H1 (cell line): ENCODE measurements around the gene ZFP90. TPM values are rescaled to one million over a fixed set of nuclear protein-coding genes. Genes with fewer than 3 reads are reported as not detected.

Source experiments
- CTCF ChIA-PET: fragments of 300-600 bp; sonication (Branson Sonifier 250); formaldehyde crosslinking; loops from one replicate; lab custom pipeline; 2021; ENCODE audit not compliant: partially characterized antibody; lab: Charles Lee
- POLR2A ChIA-PET: fragments of 300-600 bp; sonication (Branson Sonifier 250); formaldehyde crosslinking; loops from one replicate; lab custom pipeline; 2021; ENCODE audit warnings: inconsistent platforms; ENCODE audit not compliant: partially characterized antibody; lab: Charles Lee
- DNase-seq, 2 experiments: peaks; one replicate each; pipeline versions ENCODE4 v3.0.0 to v3.0.0-alpha.2; 2010 to 2022; ENCODE audit warnings: low spot score in 2 of 2, low read depth in 1 of 2, mixed read lengths in 1 of 2
- FAIRE-seq: peaks from 2 replicates; lab custom pipeline; 2011; peaks lifted over from hg19 to GRCh38; lab: Jason Lieb, UNC
- H2AFZ ChIP-seq: 2 replicates; pipeline ENCODE4 v1.8.1; 2012; ENCODE audit warnings: low read length, inconsistent platforms
- H2AK5ac ChIP-seq: 2 replicates; pipeline ENCODE4 v1.6.1; 2013; ENCODE audit warnings: low read depth, low read length
- H2BK120ac ChIP-seq: replicated peaks from 2 replicates; pipeline ENCODE3; 2013; ENCODE audit warnings: low read depth, low read length, inconsistent platforms
- H2BK12ac ChIP-seq: 2 replicates; pipeline ENCODE4 v1.6.1; 2013; ENCODE audit warnings: low read depth, low read length
- H2BK15ac ChIP-seq: 2 replicates; pipeline ENCODE4 v1.6.1; 2013; ENCODE audit warnings: low read length
- H2BK20ac ChIP-seq: 2 replicates; pipeline ENCODE4 v1.6.1; 2013; ENCODE audit warnings: low read length
- H2BK5ac ChIP-seq: 2 replicates; pipeline ENCODE4 v1.6.1; 2013; ENCODE audit warnings: low read depth, low read length
- H3K14ac ChIP-seq: 2 replicates; pipeline ENCODE4 v1.6.1; 2013; ENCODE audit warnings: inconsistent platforms; ENCODE audit not compliant: insufficient read length
- H3K18ac ChIP-seq: 2 replicates; pipeline ENCODE4 v1.6.1; 2013; ENCODE audit warnings: low read length; ENCODE audit errors: extremely low read depth
- H3K23ac ChIP-seq: 2 replicates; pipeline ENCODE4 v1.6.1; 2013; ENCODE audit warnings: inconsistent platforms; ENCODE audit not compliant: insufficient read length
- H3K23me2 ChIP-seq: 2 replicates; pipeline ENCODE4 v1.6.1; 2013; ENCODE audit warnings: low read depth, low read length
- H3K27ac ChIP-seq: 2 replicates; pipeline ENCODE4 v1.6.1; 2011; ENCODE audit warnings: low read depth, low read length, inconsistent platforms
- H3K27me3 ChIP-seq, 4 experiments: replicated peaks in 1 of 4; 1 replicate in 1 of 4; 2 replicates in 3 of 4; pipeline versions ENCODE4 v1.6.1 to v1.8.1; 2011 to 2013; ENCODE audit warnings: low read length in 3 of 4, mild to moderate bottlenecking in 3 of 4, inconsistent platforms in 2 of 4, mixed read lengths in 2 of 4, moderate library complexity in 1 of 4; ENCODE audit not compliant: control insufficient read depth in 3 of 4, insufficient read depth in 3 of 4; ENCODE audit errors: extremely low read depth in 1 of 4
- H3K36me3 ChIP-seq, 4 experiments: 2 replicates each; pipeline versions ENCODE4 v1.6.1 to v1.8.1; 2011 to 2013; ENCODE audit warnings: mild to moderate bottlenecking in 4 of 4, low read length in 3 of 4, moderate library complexity in 2 of 4, control low read depth in 1 of 4, inconsistent platforms in 1 of 4; ENCODE audit not compliant: insufficient read depth in 4 of 4, control insufficient read depth in 2 of 4
- H3K4ac ChIP-seq: replicated peaks from 2 replicates; pipeline ENCODE3; 2013; ENCODE audit warnings: low read length, low read depth, mixed read lengths, inconsistent platforms; ENCODE audit not compliant: insufficient read length
- H3K4me1 ChIP-seq, 4 experiments: replicated peaks in 1 of 4; 1 replicate in 1 of 4; 2 replicates in 3 of 4; pipeline versions ENCODE4 v1.6.1 to v1.8.1; 2011 to 2013; ENCODE audit warnings: low read length in 3 of 4, inconsistent platforms in 2 of 4, mixed read lengths in 1 of 4; ENCODE audit not compliant: insufficient read depth in 4 of 4, control insufficient read depth in 3 of 4
- H3K4me2 ChIP-seq, 2 experiments: 2 replicates each; pipeline versions ENCODE4 v1.6.1 to v1.8.1; 2011 to 2013; ENCODE audit warnings: low read depth in 2 of 2, low read length in 2 of 2, control low read depth in 1 of 2, inconsistent platforms in 1 of 2, mild to moderate bottlenecking in 1 of 2; ENCODE audit not compliant: insufficient read depth in 1 of 2
- H3K4me3 ChIP-seq, 4 experiments: fragments of 200-600, 300-600 bp in 1 of 4; sonication (generic), shearing (Covaris generic), sonication (Bioruptor Twin) in 1 of 4; 2 replicates each; pipeline versions ENCODE4 v1.5.1 to v1.8.1; 2011 to 2016; ENCODE audit warnings: low read length in 4 of 4, low read depth in 3 of 4, control low read depth in 2 of 4, inconsistent platforms in 2 of 4, mild to moderate bottlenecking in 2 of 4, mixed read lengths in 1 of 4, moderate library complexity in 1 of 4; ENCODE audit not compliant: insufficient read depth in 2 of 4; ENCODE audit errors: extremely low read depth in 1 of 4
- H3K56ac ChIP-seq: replicated peaks from 2 replicates; pipeline ENCODE3; 2013; ENCODE audit warnings: low read depth, mild to moderate bottlenecking, mixed read lengths, low read length, inconsistent platforms; ENCODE audit not compliant: insufficient read length
- H3K79me1 ChIP-seq: 2 replicates; pipeline ENCODE4 v1.6.1; 2013; ENCODE audit warnings: low read depth, low read length, control low read depth
- H3K79me2 ChIP-seq, 2 experiments: 2 replicates each; pipeline versions ENCODE4 v1.6.1 to v1.8.1; 2012 to 2013; ENCODE audit warnings: low read length in 2 of 2, mild to moderate bottlenecking in 2 of 2, inconsistent platforms in 1 of 2; ENCODE audit not compliant: insufficient read depth in 2 of 2, control insufficient read depth in 1 of 2
- H3K9ac ChIP-seq, 4 experiments: replicated peaks in 1 of 4; 1 replicate in 1 of 4; 2 replicates in 3 of 4; pipeline versions ENCODE4 v1.6.1 to v1.8.1; 2011 to 2013; ENCODE audit warnings: low read depth in 3 of 4, low read length in 3 of 4, control low read depth in 2 of 4, mild to moderate bottlenecking in 2 of 4, moderate library complexity in 2 of 4, inconsistent platforms in 1 of 4; ENCODE audit errors: extremely low read depth in 1 of 4
- H3K9me3 ChIP-seq, 2 experiments: 2 replicates each; pipeline versions ENCODE4 v1.6.1 to v1.8.1; 2012 to 2013; ENCODE audit warnings: mild to moderate bottlenecking in 2 of 2, moderate library complexity in 2 of 2, control low read depth in 1 of 2, inconsistent platforms in 1 of 2, low read depth in 1 of 2, low read length in 1 of 2, mixed read lengths in 1 of 2; ENCODE audit not compliant: insufficient read depth in 2 of 2
- H4K20me1 ChIP-seq, 2 experiments: replicated peaks in 1 of 2; 2 replicates each; pipeline versions ENCODE3 to v1.8.1; 2011 to 2013; ENCODE audit warnings: inconsistent platforms in 2 of 2, low read length in 2 of 2, mild to moderate bottlenecking in 1 of 2; ENCODE audit not compliant: insufficient read depth in 2 of 2, control insufficient read depth in 1 of 2
- H4K5ac ChIP-seq: 2 replicates; pipeline ENCODE4 v1.6.1; 2013; ENCODE audit warnings: low read length, low read depth, mixed read lengths, inconsistent platforms; ENCODE audit not compliant: insufficient read length
- H4K8ac ChIP-seq: 2 replicates; pipeline ENCODE4 v1.8.0; 2013; ENCODE audit warnings: mild to moderate bottlenecking, moderate library complexity, low read length, inconsistent platforms; ENCODE audit not compliant: insufficient read depth; ENCODE audit errors: extremely low read depth
- H4K91ac ChIP-seq: replicated peaks from 2 replicates; pipeline ENCODE3; 2013; ENCODE audit warnings: low read length, mixed read lengths, inconsistent platforms; ENCODE audit not compliant: insufficient read length
- BCL11A ChIP-seq, 2 experiments: IDR thresholded peaks; one replicate each; pipeline ENCODE4 v1.6.1; 2011; ENCODE audit warnings: low read depth in 2 of 2, low read length in 2 of 2, mild to moderate bottlenecking in 2 of 2
- CEBPB ChIP-seq: IDR thresholded peaks from 2 replicates; pipeline ENCODE4 v1.6.1; 2012; ENCODE audit warnings: low read depth, low read length
- CHD1 ChIP-seq: IDR thresholded peaks from 2 replicates; pipeline ENCODE4 v1.6.1; 2012; ENCODE audit warnings: low read depth, low read length, improper control_type of control experiment
- EZH2 ChIP-seq: fragments of 200-600 bp; sonication (generic); IDR thresholded peaks from 2 replicates; pipeline ENCODE4 v1.7.1; 2012; ENCODE audit warnings: low read depth, mild to moderate bottlenecking, moderate library complexity, low read length, inconsistent platforms; ENCODE audit not compliant: severe bottlenecking
- GABPA ChIP-seq: IDR thresholded peaks from 2 replicates; pipeline ENCODE4 v1.6.1; 2011; ENCODE audit warnings: mild to moderate bottlenecking, low read length, moderate library complexity, borderline replicate concordance; ENCODE audit not compliant: insufficient read depth
- JUN ChIP-seq: IDR thresholded peaks from 2 replicates; pipeline ENCODE4 v1.6.1; 2011; ENCODE audit warnings: low read depth, mild to moderate bottlenecking, improper control_type of control experiment, low read length
- TEAD4 ChIP-seq: IDR thresholded peaks from 2 replicates; pipeline ENCODE4 v1.6.1; 2012; ENCODE audit warnings: low read depth, low read length, inconsistent platforms, mixed read lengths
- WGBS, 2 experiments: shearing (Covaris generic) in 1 of 2; methylation state at CpG; one replicate each; pipeline versions ENCODE4 v1.1.6 to v1.1.7; 2013 to 2015; ENCODE audit warnings: low lambda C conversion rate in 2 of 2, mixed read lengths in 2 of 2, inconsistent platforms in 1 of 2, low coverage in 1 of 2, missing lambda C conversion rate in 1 of 2; ENCODE audit not compliant: insufficient replicate concordance in 2 of 2, insufficient coverage in 1 of 2, insufficient read length in 1 of 2; ENCODE audit errors: extremely low coverage in 1 of 2, missing lambda C conversion rate in 1 of 2; 5-methylcytosine and 5-hydroxymethylcytosine counted together
- polyA plus RNA-seq, 7 experiments: library from polyadenylated mRNA; depleted of rRNA in 3 of 7; stranded (reverse) in 5 of 7; unstranded in 2 of 7; fragments of >200 nt in 5 of 7; fragments of 200-250 nt in 2 of 7; gene quantifications; 1 replicate in 5 of 7; 2 replicates in 1 of 7; 4 replicates in 1 of 7; pipeline versions ENCODE4 v1.2.1 to v1.2.3, GENCODE V29; 2011 to 2013; ENCODE audit warnings: missing spikeins in 2 of 7, mixed read lengths in 2 of 7
- total RNA-seq: library from RNA; stranded (reverse); fragmentation: NEBNext Ultra II Directional; extraction: Animal tissue kit (Norgen Biotek cat#: 25700); gene quantifications from 2 replicates; pipeline ENCODE4 v1.2.1, GENCODE V29; 2021

The ZFP90 gene
- total and polyA plus RNA-seq, 2 of the 8 experiments (the other 6 are each of a cell fraction or from before 2014, with no cell fraction given): 10.3 to 19.1 TPM

- Histone ChIP-seq H3K36me3 (no peaks in the 10 kb centered on the region), H4K8ac (no peak overlapping the region), H4K5ac (no peak overlapping the region), H2BK12ac (no peak overlapping the region), H3K4me1 (no peaks in the 10 kb centered on the region), H3K27me3 (0 out of 7 replicates have a peak, but pooled peaks cover 0 to 2% (median 0%) of the 10 kb centered on the region in 4 experiments), H3K14ac (no peak overlapping the region), H3K23me2 (no peaks in the 10 kb centered on the region), H4K91ac (no peak overlapping the region), H3K4me2 (no peak overlapping the region), H3K18ac (no peak overlapping the region), H2BK20ac (no peak overlapping the region), H4K20me1 (no peaks in the 10 kb centered on the region), H2BK120ac (no peak overlapping the region), H3K23ac (no peak overlapping the region), H3K27ac (no peak overlapping the region), H3K79me2 (no peaks in the 10 kb centered on the region), H2AFZ (no peak overlapping the region), H3K56ac (no peak overlapping the region), H3K79me1 (no peaks in the 10 kb centered on the region), H3K4me3 (no peak overlapping the region), H3K4ac (no peak overlapping the region), H3K9me3 (no peaks in the 10 kb centered on the region), H2BK5ac (no peak overlapping the region), H2AK5ac (no peak overlapping the region), H3K9ac (no peak overlapping the region; a peak in 1 of 7 replicates), H2BK15ac (no peak overlapping the region)
- 84% methylated on average over 3 of the region's 3 CpGs; no CpG with 5 or more reads in 1 of the 2 experiments for WGBS, 2 experiments
- CTCF ChIA-PET: interaction anchor here (0.6 kb wide), 1 partner anchor 113 kb away, joined by 3 read pairs; no protein-coding TSS in a partner anchor
- DNase-seq (no peak), FAIRE-seq (no peak)
- POLR2A ChIA-PET: interaction anchor here (1.1 kb wide), 1 partner anchor 47 kb away, joined by 3 read pairs; no protein-coding TSS in a partner anchor
- TF ChIP-seq GABPA (no peak), JUN (no peak), EZH2 (no peak), TEAD4 (no peak), CEBPB (no peak), CHD1 (no peak), BCL11A (IDR thresholded peaks at IDR 0.05; ENCODE audit: low read depth in 2 of 2, low read length in 2 of 2) (no peak)
Observed at GRCh38 chr16:68503334-68503733, 35.8 kb upstream of the ZFP90 start.
